Measurements from ENCODE around the gene ADPRHL1.

ADPRHL1 gene

DNA sequence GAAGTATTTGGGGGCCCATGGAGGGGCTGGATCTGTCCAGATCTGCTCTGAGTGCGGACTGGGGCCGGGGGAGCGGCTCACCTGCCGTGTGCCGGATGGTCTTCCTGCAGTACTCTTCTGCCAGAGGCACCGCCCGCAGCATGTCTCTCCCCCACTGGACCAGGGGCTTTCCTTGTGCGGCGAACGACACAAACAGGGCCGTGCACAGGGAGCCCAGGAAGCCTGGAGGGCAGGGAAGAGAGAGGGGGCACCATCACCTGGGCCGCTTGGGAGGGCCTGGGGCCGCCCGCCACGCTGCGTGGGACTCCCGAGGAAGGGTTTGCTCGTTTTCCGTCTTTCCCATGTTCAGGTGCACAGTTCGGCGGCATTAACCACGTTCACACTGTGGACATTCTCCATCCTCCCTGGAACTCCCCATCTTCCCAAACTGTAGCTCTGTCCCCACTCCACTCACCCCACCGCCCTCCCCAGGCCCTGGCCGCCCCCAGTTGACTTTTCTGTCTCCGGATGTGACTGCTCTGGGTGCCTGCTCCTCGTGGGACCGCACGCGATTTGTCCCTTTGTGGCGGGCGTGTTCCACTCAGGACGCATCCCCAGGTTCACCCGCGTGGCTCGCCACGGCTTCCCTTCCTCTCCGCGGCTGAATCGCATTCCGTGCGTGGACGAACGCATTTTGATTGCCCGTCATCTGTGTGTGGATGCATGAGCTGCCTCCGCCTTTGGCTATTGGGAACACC, 24.2 kb downstream of the ADPRHL1 start:
- Histone ChIP-seq H4K20me1 (ENCODE audit: insufficient read depth, low read length) (no peaks in the 10 kb centered on the region), H3K4me3 (ENCODE audit: low read length) (no peak overlapping the region), H3K9me3 (ENCODE audit: insufficient read depth, low read length) (no peaks in the 10 kb centered on the region), H3K79me2 (ENCODE audit: low read length) (no peaks in the 10 kb centered on the region), H3K4me2 (ENCODE audit: low read length) (no peak overlapping the region), H3K27me3 (ENCODE audit: low read depth, low read length) (no peaks in the 10 kb centered on the region), H3K4me1 (ENCODE audit: low read length) (no peaks in the 10 kb centered on the region), H3K36me3 (replicated peaks; ENCODE audit: low read depth, low read length) (no peaks in the 10 kb centered on the region), H3K9ac (ENCODE audit: low read length) (no peak overlapping the region), H3K27ac (ENCODE audit: low read length) (no peak overlapping the region), H2AFZ (ENCODE audit: low read depth, low read length) (no peak overlapping the region)
- TF ChIP-seq, protein P1, sequence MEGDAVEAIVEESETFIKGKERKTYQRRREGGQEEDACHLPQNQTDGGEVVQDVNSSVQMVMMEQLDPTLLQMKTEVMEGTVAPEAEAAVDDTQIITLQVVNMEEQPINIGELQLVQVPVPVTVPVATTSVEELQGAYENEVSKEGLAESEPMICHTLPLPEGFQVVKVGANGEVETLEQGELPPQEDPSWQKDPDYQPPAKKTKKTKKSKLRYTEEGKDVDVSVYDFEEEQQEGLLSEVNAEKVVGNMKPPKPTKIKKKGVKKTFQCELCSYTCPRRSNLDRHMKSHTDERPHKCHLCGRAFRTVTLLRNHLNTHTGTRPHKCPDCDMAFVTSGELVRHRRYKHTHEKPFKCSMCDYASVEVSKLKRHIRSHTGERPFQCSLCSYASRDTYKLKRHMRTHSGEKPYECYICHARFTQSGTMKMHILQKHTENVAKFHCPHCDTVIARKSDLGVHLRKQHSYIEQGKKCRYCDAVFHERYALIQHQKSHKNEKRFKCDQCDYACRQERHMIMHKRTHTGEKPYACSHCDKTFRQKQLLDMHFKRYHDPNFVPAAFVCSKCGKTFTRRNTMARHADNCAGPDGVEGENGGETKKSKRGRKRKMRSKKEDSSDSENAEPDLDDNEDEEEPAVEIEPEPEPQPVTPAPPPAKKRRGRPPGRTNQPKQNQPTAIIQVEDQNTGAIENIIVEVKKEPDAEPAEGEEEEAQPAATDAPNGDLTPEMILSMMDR (IDR thresholded peaks at IDR 0.05; ENCODE audit: low read depth, low read length), result no peak
- TF ChIP-seq EZH2phosphoT487 (IDR thresholded peaks at IDR 0.05; ENCODE audit: low read depth), result no peak

DNA sequence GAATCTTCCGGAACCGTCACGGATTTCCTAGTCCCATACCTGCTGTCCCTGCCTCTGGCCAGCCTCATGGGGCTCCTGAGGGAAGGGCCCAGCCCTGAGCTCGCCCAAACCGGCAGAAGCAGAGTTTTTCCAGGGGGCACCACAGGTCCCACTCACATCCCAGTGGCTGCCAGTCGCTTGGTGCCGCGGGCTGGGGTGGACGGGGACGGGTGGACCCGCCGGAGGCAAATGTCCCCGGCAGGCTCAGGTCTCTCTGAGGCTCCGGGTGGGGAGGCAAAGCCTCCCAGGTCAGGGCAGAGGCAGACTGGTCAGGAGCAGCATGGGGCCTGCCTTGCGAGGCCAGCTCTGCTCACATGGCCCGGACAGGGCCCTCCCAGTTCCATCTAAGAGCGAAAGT, 24.8 kb downstream of the ADPRHL1 start:
- H3K4me3 ChIP-seq (ENCODE audit: low read length), result no peak overlapping the region
- H3K27ac ChIP-seq (ENCODE audit: low read length), result no peak overlapping the region

DNA sequence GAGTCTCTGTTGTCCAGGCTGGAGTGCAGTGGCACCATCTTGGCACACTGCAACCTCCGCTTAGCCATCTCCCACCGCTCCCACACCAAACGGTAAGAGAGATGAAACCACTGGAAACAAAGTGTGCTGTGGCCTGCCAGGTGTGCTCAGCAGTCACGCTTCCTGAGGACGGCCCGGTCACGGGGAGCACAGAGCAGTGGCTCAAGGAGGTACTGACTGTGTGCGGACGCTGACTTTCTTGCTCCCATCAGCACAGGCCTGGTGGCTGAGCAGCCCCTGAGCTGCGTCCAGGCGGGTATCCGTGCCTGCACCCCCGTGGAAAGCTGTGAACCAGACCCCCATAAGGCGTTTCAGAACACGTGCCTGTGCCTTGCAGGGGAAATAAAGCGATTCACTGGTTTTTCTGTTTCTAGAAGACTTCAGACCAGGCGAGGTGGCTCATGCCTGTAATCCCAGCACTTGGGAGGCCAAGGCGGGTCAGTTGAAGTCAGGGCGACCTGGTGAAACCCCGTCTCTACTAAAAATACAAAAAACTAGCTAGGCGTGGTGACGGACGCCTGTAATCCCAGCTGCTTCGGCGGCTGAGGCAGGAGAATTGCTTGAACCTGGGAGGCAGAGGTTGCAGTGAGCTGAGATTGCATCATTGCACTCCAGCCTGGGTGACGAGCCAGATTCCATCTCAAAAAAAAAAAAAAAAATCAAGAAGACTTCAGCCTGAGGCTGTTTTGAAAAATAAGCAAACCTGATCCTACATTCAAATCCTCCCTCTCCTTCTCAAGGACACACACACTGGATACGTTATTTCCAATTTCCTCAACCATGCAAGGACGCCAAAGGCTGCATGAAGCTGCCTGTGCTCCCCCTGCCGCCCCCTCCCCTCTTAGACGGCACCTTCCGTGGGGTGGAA, 25.5 kb downstream of the ADPRHL1 start:
- no peak overlapping the region for H3K4me2 ChIP-seq (ENCODE audit: low read length)
- no peak overlapping the region for H3K9ac ChIP-seq (ENCODE audit: low read length)
- no peaks in the 10 kb centered on the region for H3K36me3 ChIP-seq (replicated peaks; ENCODE audit: low read depth, low read length)
- no peaks in the 10 kb centered on the region for H3K4me1 ChIP-seq (ENCODE audit: low read length)
- no peaks in the 10 kb centered on the region for H3K79me2 ChIP-seq (ENCODE audit: low read length)
- no peaks in the 10 kb centered on the region for H4K20me1 ChIP-seq (ENCODE audit: insufficient read depth, low read length)
- H3K27ac ChIP-seq (ENCODE audit: low read length), result no peak overlapping the region
- H3K27me3 ChIP-seq (ENCODE audit: low read depth, low read length), result no peaks in the 10 kb centered on the region
- H3K4me3 ChIP-seq (ENCODE audit: low read length), result no peak overlapping the region
- H2AFZ ChIP-seq (ENCODE audit: low read depth, low read length), result no peak overlapping the region
- H3K9me3 ChIP-seq (ENCODE audit: insufficient read depth, low read length), result no peaks in the 10 kb centered on the region
- TF ChIP-seq EZH2phosphoT487 (IDR thresholded peaks at IDR 0.05; ENCODE audit: low read depth), result no peak
- TF ChIP-seq, protein P1 (IDR thresholded peaks at IDR 0.05; ENCODE audit: low read depth, low read length), result no peak

More for the DNA sequence above, 24.8 kb downstream of the ADPRHL1 start:
- Histone ChIP-seq H2AFZ (ENCODE audit: low read depth, low read length) (no peak overlapping the region), H3K4me1 (ENCODE audit: low read length) (no peaks in the 10 kb centered on the region), H3K4me2 (ENCODE audit: low read length) (no peak overlapping the region), H4K20me1 (ENCODE audit: insufficient read depth, low read length) (no peaks in the 10 kb centered on the region), H3K27me3 (ENCODE audit: low read depth, low read length) (no peaks in the 10 kb centered on the region), H3K36me3 (replicated peaks; ENCODE audit: low read depth, low read length) (no peaks in the 10 kb centered on the region), H3K79me2 (ENCODE audit: low read length) (no peaks in the 10 kb centered on the region), H3K9me3 (ENCODE audit: insufficient read depth, low read length) (no peaks in the 10 kb centered on the region), H3K9ac (ENCODE audit: low read length) (no peak overlapping the region)
- no peak for TF ChIP-seq EZH2phosphoT487 (IDR thresholded peaks at IDR 0.05; ENCODE audit: low read depth)
- TF ChIP-seq, protein P1 (IDR thresholded peaks at IDR 0.05; ENCODE audit: low read depth, low read length), result no peak

DNA sequence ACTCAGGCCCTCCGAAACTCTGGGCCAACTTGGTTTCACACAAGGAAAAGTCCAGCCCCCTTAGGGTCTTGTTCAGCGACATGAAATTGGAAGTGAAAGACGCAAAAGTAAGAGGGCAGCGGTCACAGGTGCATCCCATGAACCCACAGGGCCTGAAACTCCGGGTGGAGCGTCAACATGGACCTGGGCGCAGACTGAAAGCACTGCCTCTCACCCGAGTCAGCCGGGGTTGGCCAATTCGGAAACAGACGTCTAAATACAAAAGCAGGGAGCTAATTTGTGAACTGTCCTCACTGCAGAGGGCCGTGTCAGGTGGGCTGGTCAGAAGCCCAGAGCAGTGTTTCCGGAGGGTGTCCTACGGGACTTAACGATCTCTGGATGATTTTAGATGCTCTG, 26.7 kb downstream of the ADPRHL1 start:
- H3K4me2 ChIP-seq (ENCODE audit: low read length), result no peak overlapping the region
- no peaks in the 10 kb centered on the region for H4K20me1 ChIP-seq (ENCODE audit: insufficient read depth, low read length)
- H3K4me1 ChIP-seq (ENCODE audit: low read length), result no peaks in the 10 kb centered on the region
- H3K79me2 ChIP-seq (ENCODE audit: low read length), result no peaks in the 10 kb centered on the region
- H3K4me3 ChIP-seq (ENCODE audit: low read length), result no peak overlapping the region
- H3K27ac ChIP-seq (ENCODE audit: low read length), result no peak overlapping the region
- no peaks in the 10 kb centered on the region for H3K27me3 ChIP-seq (ENCODE audit: low read depth, low read length)
- H3K9ac ChIP-seq (ENCODE audit: low read length), result no peak overlapping the region
- H3K36me3 ChIP-seq (replicated peaks; ENCODE audit: low read depth, low read length), result no peaks in the 10 kb centered on the region
- no peak overlapping the region for H2AFZ ChIP-seq (ENCODE audit: low read depth, low read length)
- H3K9me3 ChIP-seq (ENCODE audit: insufficient read depth, low read length), result no peaks in the 10 kb centered on the region
- TF ChIP-seq EZH2phosphoT487 (IDR thresholded peaks at IDR 0.05; ENCODE audit: low read depth), result no peak
- TF ChIP-seq, protein P1 (IDR thresholded peaks at IDR 0.05; ENCODE audit: low read depth, low read length), result no peak
